ENCODE data around the gene FBXO45. TPM values are rescaled to one million over a fixed set of nuclear protein-coding genes. Genes with fewer than 3 reads are reported as not detected.

Gene FBXO45
- total and polyA plus RNA-seq, 3 donors from 2014 or later: 11.0 to 20.4 (median 16.4) TPM

Small RNA genes within 50 kb of the gene (small RNA-seq; reads per million reads assigned to genes)
- gene RPS29P3: 0 reads per million in 2 donors

Other genes starting within 250 kb of the FBXO45 start
- gene TM4SF19, start 230.3 kb upstream of the FBXO45 start, total RNA-seq: 1 to 10 TPM; 4.8 to 6.8 TPM
- 8.4 TPM for gene TM4SF19, start 230.3 kb upstream of the FBXO45 start, polyA plus RNA-seq (ENCODE audit: insufficient read depth, low read depth, low replicate concordance)
- 10 to 100 TPM; 40.4 to 49.1 TPM for gene UBXN7, start 136.2 kb upstream of the FBXO45 start, total RNA-seq
- gene UBXN7, start 136.2 kb upstream of the FBXO45 start, polyA plus RNA-seq (ENCODE audit: insufficient read depth, low read depth, low replicate concordance): 40.2 TPM
- gene RNF168, start 64.9 kb upstream of the FBXO45 start, total RNA-seq: 10 to 100 TPM; 37.7 to 52.8 TPM
- gene RNF168, start 64.9 kb upstream of the FBXO45 start, polyA plus RNA-seq (ENCODE audit: insufficient read depth, low read depth, low replicate concordance): 45.4 TPM
- gene SMCO1, start 53.3 kb upstream of the FBXO45 start, total RNA-seq: under 1 TPM; 0.24 to 0.25 TPM
- 0.91 TPM for gene SMCO1, start 53.3 kb upstream of the FBXO45 start, polyA plus RNA-seq (ENCODE audit: insufficient read depth, low read depth, low replicate concordance)
- 10 to 100 TPM; 25.8 to 38.6 TPM for gene WDR53, start 106 bp upstream of the FBXO45 start, total RNA-seq
- 140 TPM for gene WDR53, start 106 bp upstream of the FBXO45 start, polyA plus RNA-seq (ENCODE audit: insufficient read depth, low read depth, low replicate concordance)
- gene NRROS, start 71.0 kb downstream of the FBXO45 start, total RNA-seq: 1 to 10 TPM; 2.8 to 3.2 TPM
- 5.5 TPM for gene NRROS, start 71.0 kb downstream of the FBXO45 start, polyA plus RNA-seq (ENCODE audit: insufficient read depth, low read depth, low replicate concordance)
- 10 to 100 TPM in 1 of 2 donors, 1 to 10 TPM in 1; 7.4 to 11.1 TPM for gene CEP19, start 143.6 kb downstream of the FBXO45 start, total RNA-seq
- 17.1 TPM for gene CEP19, start 143.6 kb downstream of the FBXO45 start, polyA plus RNA-seq (ENCODE audit: insufficient read depth, low read depth, low replicate concordance)
- 10 to 100 TPM; 23.8 to 37.5 TPM for gene PIGX, start 143.7 kb downstream of the FBXO45 start, total RNA-seq
- 21.6 TPM for gene PIGX, start 143.7 kb downstream of the FBXO45 start, polyA plus RNA-seq (ENCODE audit: insufficient read depth, low read depth, low replicate concordance)
- 10 to 100 TPM; 47.4 to 49.2 TPM for gene PAK2, start 171.2 kb downstream of the FBXO45 start, total RNA-seq
- gene PAK2, start 171.2 kb downstream of the FBXO45 start, polyA plus RNA-seq (ENCODE audit: insufficient read depth, low read depth, low replicate concordance): 30.7 TPM

Measured in testis (tissue), 3 donors.